HG02943 (cell line): ENCODE results near the gene LPP.

Experiments
- ATAC-seq: cut with Tn5 transposase; IDR thresholded peaks from one replicate; pipeline ENCODE4 v1.9.1; 2021; ENCODE audit warnings: mild to moderate bottlenecking, low read depth, moderate library complexity; ENCODE audit not compliant: unreplicated experiment

LPP gene

GRCh38 chr3:188524052-188524451, 370.1 kb downstream of the LPP start:
- ATAC-seq, result no peak

- no peak for ATAC-seq
Observed at GRCh38 chr3:188526057-188526456, 372.1 kb downstream of the LPP start.

GRCh38 chr3:188527389-188527788, 373.4 kb downstream of the LPP start:
- no peak for ATAC-seq

- ATAC-seq, result no peak
Observed at GRCh38 chr3:188528396-188528795, 374.4 kb downstream of the LPP start.

- ATAC-seq, result no peak
Observed at GRCh38 chr3:188529228-188529627, 375.3 kb downstream of the LPP start.

- no peak for ATAC-seq
Observed at GRCh38 chr3:188530226-188530625, 376.3 kb downstream of the LPP start.

- ATAC-seq, result no peak
Observed at GRCh38 chr3:188531210-188531609, 377.3 kb downstream of the LPP start.

GRCh38 chr3:188533172-188533571, 379.2 kb downstream of the LPP start:
- ATAC-seq, result no peak

- ATAC-seq, result no peak
Observed at GRCh38 chr3:188533612-188534357, 379.8 kb downstream of the LPP start.

GRCh38 chr3:188534633-188535032, 380.7 kb downstream of the LPP start:
- ATAC-seq, result no peak

- ATAC-seq, result no peak
Observed at GRCh38 chr3:188537606-188538005, 383.6 kb downstream of the LPP start.

GRCh38 chr3:188539037-188539436, 385.1 kb downstream of the LPP start:
- no peak for ATAC-seq

GRCh38 chr3:188539631-188540194, 385.8 kb downstream of the LPP start:
- ATAC-seq, result no peak

- no peak for ATAC-seq
Observed at GRCh38 chr3:188542196-188542595, 388.2 kb downstream of the LPP start.

- ATAC-seq, result no peak
Observed at GRCh38 chr3:188544012-188544411, 390.1 kb downstream of the LPP start.

- ATAC-seq, result no peak
Observed at GRCh38 chr3:188546835-188547670, 393.1 kb downstream of the LPP start.

- no peak for ATAC-seq
Observed at GRCh38 chr3:188553569-188553968, 399.6 kb downstream of the LPP start.

- no peak for ATAC-seq
Observed at GRCh38 chr3:188554404-188554803, 400.4 kb downstream of the LPP start.

GRCh38 chr3:188557235-188557634, 403.3 kb downstream of the LPP start:
- no peak for ATAC-seq

GRCh38 chr3:188558343-188559071, 404.6 kb downstream of the LPP start:
- ATAC-seq, result no peak

- ATAC-seq, result no peak
Observed at GRCh38 chr3:188559072-188559429, 405.1 kb downstream of the LPP start.
